OCI-LY7 (cell line): ENCODE measurements around the gene KCNQ1. TPM values are rescaled to one million over a fixed set of nuclear protein-coding genes. Genes with fewer than 3 reads are reported as not detected.
A peak's percentile ranks its signal among the peaks of the same experiment; 100 is the strongest.

Source experiments
- BruUV-seq: library from RNA; stranded (reverse); fragments of 400-500 nt; replicated peaks from 2 replicates; lab custom pipeline; 2021; lab: Mats Ljungman, UMichigan
- CTCF ChIA-PET: fragments of 300-600 bp; sonication (Branson Sonifier 250); formaldehyde crosslinking; loops from one replicate; lab custom pipeline; 2022; ENCODE audit warnings: antibody characterized with exemption; ENCODE audit not compliant: unreplicated experiment; lab: Charles Lee
- POLR2A ChIA-PET: fragments of 300-600 bp; sonication (Branson Sonifier 250); formaldehyde crosslinking; loops from one replicate; lab custom pipeline; 2022; ENCODE audit warnings: antibody characterized with exemption; lab: Charles Lee
- DNase-seq: peaks from one replicate; pipeline ENCODE4 v3.0.0-alpha.2; 2015; ENCODE audit warnings: low spot score
- H2AFZ ChIP-seq: fragments of 200-600 bp; sonication (generic), shearing (Covaris generic); 2 replicates; pipeline ENCODE4 v1.6.1; 2014; ENCODE audit warnings: mild to moderate bottlenecking, antibody characterized with exemption, low read length, moderate library complexity
- H3K27ac ChIP-seq: fragments of 200-600 bp; sonication (generic); 2 replicates; pipeline ENCODE4 v1.5.1; 2014; ENCODE audit warnings: mixed run types, low read depth, mild to moderate bottlenecking, moderate library complexity, low read length, inconsistent platforms; ENCODE audit not compliant: poor library complexity, severe bottlenecking
- H3K36me3 ChIP-seq: fragments of 200-600 bp; sonication (generic); 2 replicates; pipeline ENCODE4 v1.6.1; 2014; ENCODE audit warnings: mild to moderate bottlenecking, antibody characterized with exemption, low read length, moderate library complexity, mixed read lengths; ENCODE audit not compliant: insufficient read depth
- H3K4me1 ChIP-seq: fragments of 200-600 bp; sonication (generic); 2 replicates; pipeline ENCODE4 v1.5.1; 2014; ENCODE audit warnings: mild to moderate bottlenecking, low read length; ENCODE audit not compliant: insufficient read depth, poor library complexity, severe bottlenecking
- H3K4me2 ChIP-seq: fragments of 200-600 bp; sonication (generic); 2 replicates; pipeline ENCODE4 v1.6.1; 2014; ENCODE audit warnings: mild to moderate bottlenecking, low read length
- H3K4me3 ChIP-seq: fragments of 200-600 bp; sonication (generic); 2 replicates; pipeline ENCODE4 v1.5.1; 2014; ENCODE audit warnings: mild to moderate bottlenecking, low read depth, low read length; ENCODE audit not compliant: poor library complexity, severe bottlenecking
- H3K79me2 ChIP-seq: fragments of 200-600 bp; sonication (generic); 2 replicates; pipeline ENCODE4 v1.6.1; 2016; ENCODE audit warnings: low read depth, mild to moderate bottlenecking, low read length, moderate library complexity, mixed read lengths; ENCODE audit not compliant: insufficient read depth
- H3K9me2 ChIP-seq: fragments of 200-600 bp; sonication (generic); 2 replicates; pipeline ENCODE4 v1.6.1; 2016; ENCODE audit warnings: mild to moderate bottlenecking, low read length, mixed read lengths; ENCODE audit not compliant: insufficient read depth
- H3K9me3 ChIP-seq: fragments of 200-600 bp; sonication (generic); 2 replicates; pipeline ENCODE4 v1.6.1; 2014; ENCODE audit warnings: mild to moderate bottlenecking, mixed run types, low read length, mixed read lengths
- H4K20me1 ChIP-seq: fragments of 200-600 bp; sonication (generic); 2 replicates; pipeline ENCODE4 v1.6.1; 2014; ENCODE audit warnings: mild to moderate bottlenecking, antibody characterized with exemption, low read length, moderate library complexity, mixed read lengths; ENCODE audit not compliant: insufficient read depth
- CTCF ChIP-seq: fragments of 200-600 bp; sonication (generic); conservative IDR thresholded peaks from 2 replicates; pipeline ENCODE4 v1.5.1; 2014; ENCODE audit warnings: mild to moderate bottlenecking, antibody characterized with exemption, low read length, moderate library complexity, mixed read lengths
- EZH2phosphoT487 ChIP-seq: fragments of 200-600 bp; sonication (generic); IDR thresholded peaks from 2 replicates; pipeline ENCODE4 v1.6.1; 2018; ENCODE audit warnings: low read depth, borderline replicate concordance, mild to moderate bottlenecking, mixed run types, antibody characterized with exemption, low read length, moderate library complexity, mixed read lengths
- intact Hi-C: fragments of 100-400 bp; cut with micrococcal nuclease; formaldehyde crosslinking; loops from one replicate; pipeline ENCODE4 v1.10.0; 2022; ENCODE audit not compliant: unreplicated experiment
- total RNA-seq, 2 experiments: library from RNA; depleted of rRNA in 1 of 2; stranded (reverse); fragments of >200 nt in 1 of 2; shearing (Covaris generic) in 1 of 2; gene quantifications; 2 replicates each; pipeline ENCODE4 v1.2.3, GENCODE V29; 2014 to 2022

Gene KCNQ1
- total RNA-seq, 2 experiments from 2014 or later: 0.22 to 1.3 TPM

GRCh38 chr11:2532704-2533586 is 88.1 kb downstream of the KCNQ1 start:
- ChIA-PET POLR2A (interaction anchor here (1.4 kb wide), 1 partner anchor 355 kb away, joined by 5 read pairs; no protein-coding TSS in a partner anchor), CTCF (interaction anchor here (0.5 to 1.8 kb wide), 6 partner anchors 105 to 382 kb away, joined by 3 to 5 read pairs (median 3); no protein-coding TSS in a partner anchor)
- DNase-seq: peak; percentile 92
- Histone ChIP-seq H3K9me2 (no peaks in the 10 kb centered on the region), H4K20me1 (no peaks in the 10 kb centered on the region), H3K9me3 (no peaks in the 10 kb centered on the region), H3K79me2 (no peaks in the 10 kb centered on the region), H3K4me1 (no peaks in the 10 kb centered on the region), H3K27ac (no peak overlapping the region), H2AFZ (no peak overlapping the region), H3K36me3 (no peaks in the 10 kb centered on the region), H3K4me2 (no peak overlapping the region), H3K4me3 (no peak overlapping the region)
- no TSS peak for BruUV-seq
- intact Hi-C loops: loop anchor here (1.0 to 5.0 kb wide), 4 partner anchors 226 to 559 kb away; no protein-coding TSS in a partner anchor
- no peak for TF ChIP-seq EZH2phosphoT487
- TF ChIP-seq CTCF: peak; percentile 99

DNA sequence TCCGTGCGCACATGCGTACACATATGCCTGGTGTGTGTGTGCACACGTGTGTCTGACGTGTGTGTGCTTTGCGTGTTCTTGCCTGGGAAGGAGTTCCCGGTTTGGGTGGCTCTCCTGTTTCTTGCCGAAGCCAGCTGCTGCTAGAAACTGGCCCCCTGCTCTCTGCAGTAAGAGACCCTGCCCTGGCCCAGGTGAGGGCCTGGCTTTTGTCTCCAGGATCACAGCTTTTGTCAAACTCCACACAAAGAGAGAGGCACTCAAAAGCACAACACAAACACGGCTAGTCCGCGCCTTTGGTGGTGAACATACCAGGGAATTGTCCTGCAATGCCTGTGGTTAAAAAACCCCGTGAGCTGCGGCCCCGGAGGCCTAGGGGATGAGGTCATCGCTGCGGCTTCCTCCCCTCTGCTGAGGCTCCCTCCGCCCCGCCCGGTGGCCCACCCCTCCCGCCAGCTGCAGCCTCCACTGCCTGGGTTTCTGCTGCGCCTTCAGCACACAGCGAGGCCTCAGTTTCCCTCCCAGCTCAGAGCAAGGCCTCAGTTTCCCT is 88.9 kb downstream of the KCNQ1 start:
- Histone ChIP-seq H3K27ac (no peak overlapping the region), H3K9me2 (no peaks in the 10 kb centered on the region), H3K4me3 (no peak overlapping the region), H3K4me2 (no peak overlapping the region), H2AFZ (no peak overlapping the region), H3K79me2 (no peaks in the 10 kb centered on the region), H3K9me3 (no peaks in the 10 kb centered on the region), H3K4me1 (no peaks in the 10 kb centered on the region), H4K20me1 (no peaks in the 10 kb centered on the region), H3K36me3 (no peaks in the 10 kb centered on the region)
- POLR2A ChIA-PET: interaction anchor here (1.4 kb wide), 1 partner anchor 354 kb away, joined by 5 read pairs; no protein-coding TSS in a partner anchor
- CTCF ChIA-PET: interaction anchor here (0.8 to 1.1 kb wide), 2 partner anchors 116 to 132 kb away, joined by 3 to 8 read pairs; no protein-coding TSS in a partner anchor
- no peak for DNase-seq
- TF ChIP-seq CTCF (no peak), EZH2phosphoT487 (no peak)
- intact Hi-C loops: loop anchor here (5.0 kb wide), 2 partner anchors 226 to 559 kb away; no protein-coding TSS in a partner anchor
- no TSS peak for BruUV-seq
